GM13977 (cell line): ENCODE results near the gene CAMKK1.

Experiments
- DNase-seq: peaks from one replicate; pipeline ENCODE4 v3.0.0; 2012; ENCODE audit warnings: low spot score
- in situ Hi-C: fragments of 300-500 bp; cut with MboI; formaldehyde crosslinking; loops from one replicate; pipeline ENCODE4 v1.12.0; 2022; ENCODE audit warnings: low sequenced_read_pairs, low pct_unique_long_range_greater_than_20kb, mixed read lengths, inconsistent platforms; ENCODE audit not compliant: unreplicated experiment
- TF ChIP-seq, protein P1 (sequence below): IDR thresholded peaks from 2 replicates; pipeline ENCODE4 v1.5.1; 2012; ENCODE audit warnings: mild to moderate bottlenecking, control low read depth; ENCODE audit not compliant: insufficient read depth; ENCODE audit errors: extremely low read depth, missing control alignments

CAMKK1 gene

DNA sequence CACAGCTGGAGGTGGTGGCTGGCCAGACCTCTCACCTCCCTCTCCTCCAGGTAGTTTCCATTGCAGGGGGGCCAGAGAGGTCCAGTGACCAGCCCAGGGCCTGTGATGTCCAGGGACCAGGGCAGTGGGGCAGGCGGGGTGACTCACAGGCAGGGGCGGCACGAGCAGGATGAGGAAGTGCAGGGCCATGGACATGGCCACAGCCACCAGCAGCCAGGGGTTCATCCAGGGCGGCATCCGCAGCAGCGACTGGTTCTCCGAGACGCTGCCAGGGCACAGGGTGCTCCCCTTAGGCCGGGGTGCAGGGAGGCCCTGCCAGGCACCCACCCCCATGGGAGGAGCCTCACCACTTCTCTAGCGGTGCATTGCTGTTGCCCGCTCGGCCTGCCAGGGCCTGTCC lies 36.3 kb upstream of the CAMKK1 start:
- no peak for DNase-seq
- TF ChIP-seq, protein P1, sequence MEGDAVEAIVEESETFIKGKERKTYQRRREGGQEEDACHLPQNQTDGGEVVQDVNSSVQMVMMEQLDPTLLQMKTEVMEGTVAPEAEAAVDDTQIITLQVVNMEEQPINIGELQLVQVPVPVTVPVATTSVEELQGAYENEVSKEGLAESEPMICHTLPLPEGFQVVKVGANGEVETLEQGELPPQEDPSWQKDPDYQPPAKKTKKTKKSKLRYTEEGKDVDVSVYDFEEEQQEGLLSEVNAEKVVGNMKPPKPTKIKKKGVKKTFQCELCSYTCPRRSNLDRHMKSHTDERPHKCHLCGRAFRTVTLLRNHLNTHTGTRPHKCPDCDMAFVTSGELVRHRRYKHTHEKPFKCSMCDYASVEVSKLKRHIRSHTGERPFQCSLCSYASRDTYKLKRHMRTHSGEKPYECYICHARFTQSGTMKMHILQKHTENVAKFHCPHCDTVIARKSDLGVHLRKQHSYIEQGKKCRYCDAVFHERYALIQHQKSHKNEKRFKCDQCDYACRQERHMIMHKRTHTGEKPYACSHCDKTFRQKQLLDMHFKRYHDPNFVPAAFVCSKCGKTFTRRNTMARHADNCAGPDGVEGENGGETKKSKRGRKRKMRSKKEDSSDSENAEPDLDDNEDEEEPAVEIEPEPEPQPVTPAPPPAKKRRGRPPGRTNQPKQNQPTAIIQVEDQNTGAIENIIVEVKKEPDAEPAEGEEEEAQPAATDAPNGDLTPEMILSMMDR, result no peak
- in situ Hi-C loops, result no loop called here

DNA sequence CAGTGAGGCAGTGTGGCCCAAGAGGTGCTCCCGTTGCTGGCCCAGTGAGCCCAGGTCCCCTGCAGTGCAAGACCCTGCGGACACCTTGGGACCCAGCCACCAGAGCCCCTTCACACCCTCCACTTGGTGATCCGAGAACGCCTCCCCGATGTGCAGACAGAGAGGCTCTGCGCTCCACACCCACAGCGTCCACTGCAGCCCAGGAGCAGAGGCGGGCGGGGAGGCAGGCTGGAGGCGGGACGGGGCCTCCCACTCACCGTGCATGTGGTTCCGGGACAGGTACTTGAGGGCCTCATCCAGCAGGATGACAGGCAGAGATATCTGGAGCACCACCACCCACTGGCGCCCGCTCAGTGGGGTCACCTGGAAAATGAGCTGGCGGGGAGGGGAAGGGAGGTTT lies 35.6 kb upstream of the CAMKK1 start:
- TF ChIP-seq, protein P1, result no peak
- in situ Hi-C loops, result no loop called here
- DNase-seq, result no peak

DNA sequence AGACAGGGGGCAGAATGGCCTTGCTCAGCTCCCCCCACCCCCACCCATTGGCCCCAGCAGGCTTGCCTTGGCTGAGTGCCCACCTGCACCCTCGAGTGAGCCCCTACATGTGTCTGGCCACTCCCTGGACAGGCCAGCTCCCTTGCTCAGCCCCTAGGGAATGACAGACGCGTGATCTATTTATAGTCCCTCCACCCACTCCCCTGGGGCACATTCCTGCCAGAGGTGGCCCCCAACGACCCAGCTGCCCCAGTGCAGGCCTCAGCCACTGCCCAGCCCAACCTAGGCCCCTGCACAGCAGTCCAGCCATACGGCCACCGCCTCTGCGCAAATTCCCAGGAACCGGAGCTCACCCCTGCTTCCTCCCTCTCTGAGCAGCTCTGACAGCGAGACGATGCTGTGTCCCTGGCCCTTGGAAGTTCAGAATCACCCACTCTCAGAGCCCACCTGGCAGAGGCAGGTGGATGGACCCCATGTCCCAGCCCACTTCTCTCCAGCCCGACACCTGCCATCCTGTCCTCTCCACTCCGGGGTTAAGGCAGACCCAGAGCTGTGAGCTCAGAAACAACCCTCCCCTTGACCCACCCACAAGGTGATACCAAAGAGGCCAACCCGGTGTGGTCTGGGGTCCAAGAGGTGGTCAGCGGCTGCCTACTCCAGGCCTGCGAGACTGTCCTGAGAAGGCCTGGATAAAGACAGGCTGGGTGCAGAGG lies 34.9 kb upstream of the CAMKK1 start:
- DNase-seq, result no peak
- in situ Hi-C loops, result no loop called here
- TF ChIP-seq, protein P1, result no peak

DNA sequence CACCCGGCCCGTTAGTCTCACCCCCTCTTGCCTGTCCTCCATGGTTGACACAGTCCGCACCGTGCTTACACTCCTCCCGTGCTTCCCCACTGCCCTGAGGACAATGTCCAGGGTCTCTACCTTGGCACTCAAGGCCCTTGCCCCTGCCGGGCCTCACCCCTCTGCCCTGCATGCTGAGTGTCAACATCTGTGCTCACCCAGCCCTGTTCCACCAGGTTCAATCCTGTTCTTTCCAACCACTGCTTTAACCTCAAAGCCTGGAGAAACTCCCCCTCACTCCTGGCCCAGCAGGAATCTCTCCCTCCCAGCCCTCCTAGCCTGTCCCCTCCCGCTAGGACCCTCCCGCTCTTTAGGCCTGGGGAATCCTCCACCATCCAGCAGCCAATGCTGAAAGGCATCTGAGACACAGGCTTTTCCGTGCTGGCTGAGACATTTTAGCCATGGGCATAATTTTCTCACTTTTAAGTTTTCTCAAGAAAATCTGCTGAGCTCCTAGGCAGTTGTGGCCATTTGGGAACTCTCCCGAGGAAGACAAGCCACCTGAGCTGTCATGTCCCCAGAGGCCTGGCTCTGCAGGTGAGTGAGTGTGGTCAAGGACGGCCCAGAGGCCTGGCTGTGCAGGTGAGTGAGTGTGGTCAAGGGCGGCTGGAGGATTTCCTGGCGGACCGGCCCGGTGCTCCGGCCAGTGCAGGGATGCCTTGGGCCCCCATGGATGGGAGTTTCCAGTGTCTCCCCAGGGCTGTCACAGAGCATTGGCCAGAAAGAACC lies 34.2 kb upstream of the CAMKK1 start:
- DNase-seq, result no peak
- in situ Hi-C loops, result no loop called here
- TF ChIP-seq, protein P1, result no peak

DNA sequence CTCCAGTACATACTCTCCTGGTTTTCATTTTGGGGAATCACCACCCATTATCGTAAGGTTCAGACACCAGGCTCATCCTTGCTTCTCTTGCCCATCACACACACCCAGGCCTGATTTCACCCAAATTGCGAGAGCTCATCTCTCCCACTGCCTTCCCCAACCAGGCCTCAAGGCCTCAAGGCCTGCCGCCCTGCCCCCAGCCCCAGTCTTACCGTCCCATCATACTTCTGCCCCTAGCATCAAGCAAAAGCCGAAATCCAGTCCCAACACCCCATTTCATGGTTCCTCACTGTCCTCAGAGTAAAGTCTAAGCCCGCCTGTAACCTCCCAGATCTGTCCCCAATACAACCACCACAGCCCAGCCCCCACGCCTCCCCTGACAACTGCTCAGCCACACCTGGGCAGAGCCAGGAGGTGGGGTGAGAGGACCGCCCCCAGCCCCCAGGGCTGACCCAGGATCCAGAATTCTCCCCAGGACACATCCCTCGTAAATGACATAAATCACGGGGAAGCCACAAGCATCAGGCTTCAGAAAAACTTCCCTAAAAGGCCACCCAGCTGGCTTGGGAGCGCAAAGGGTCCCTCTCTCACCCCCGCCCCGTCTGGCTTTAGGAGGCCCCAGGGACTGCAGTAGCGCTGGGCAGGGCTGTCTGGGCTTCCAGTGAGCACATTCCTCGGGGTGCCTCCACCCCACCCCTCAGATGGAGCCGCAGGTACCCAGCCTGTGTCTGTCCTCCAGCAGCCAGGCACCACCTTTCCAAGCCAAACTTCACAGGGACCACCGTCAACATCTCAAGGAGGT lies 33.0 kb upstream of the CAMKK1 start:
- TF ChIP-seq, protein P1, result no peak
- in situ Hi-C loops, result no loop called here

DNA sequence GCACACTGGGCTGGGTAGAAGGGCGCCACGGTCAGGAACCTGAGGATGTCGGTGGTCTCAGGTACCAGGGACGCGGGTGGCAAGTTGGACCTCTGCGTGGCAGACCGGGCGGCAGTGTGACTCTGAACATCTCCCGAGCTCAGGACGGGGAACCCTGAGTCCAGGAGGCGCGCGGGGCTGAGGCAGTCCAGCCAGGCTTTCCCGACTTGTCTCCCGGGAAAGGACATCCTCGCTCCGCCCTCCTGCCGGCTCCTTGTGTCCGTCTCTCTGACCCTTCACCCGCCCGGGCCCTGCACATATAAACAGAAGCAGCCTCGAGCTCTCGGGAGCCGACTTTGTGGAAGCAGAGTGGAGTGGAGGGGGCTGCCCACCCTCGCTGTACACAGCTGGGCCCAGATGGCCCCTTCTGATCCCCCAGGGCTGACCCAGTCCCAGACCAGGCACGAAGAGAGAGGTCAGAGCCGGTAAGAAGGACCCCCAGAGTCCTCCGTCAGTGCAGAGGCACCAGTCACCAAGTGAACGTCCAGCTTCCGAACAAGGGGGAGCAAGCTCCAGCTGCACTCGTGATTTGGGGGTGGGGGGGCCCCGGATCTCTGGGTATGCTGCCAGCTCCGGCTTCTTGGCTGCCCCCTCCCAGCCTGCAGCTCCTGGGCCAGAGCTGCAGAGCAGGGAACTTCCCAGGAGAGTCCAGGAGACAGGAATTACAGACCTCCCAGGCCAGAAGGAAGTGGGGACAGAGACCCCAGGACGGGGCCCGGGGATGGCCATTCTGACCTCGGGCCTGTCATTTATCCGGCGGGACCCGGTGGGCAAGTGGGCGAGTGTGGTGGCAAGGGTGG lies 31.9 kb upstream of the CAMKK1 start:
- no peak for DNase-seq
- TF ChIP-seq, protein P1, result no peak
- in situ Hi-C loops, result no loop called here

More for the DNA sequence above, 33.0 kb upstream of the CAMKK1 start:
- no peak for DNase-seq
